Activated CD4-positive, alpha-beta memory T cell treated with anti-CD3 and anti-CD28 coated beads for 36 hours (primary cell): ENCODE data around the gene CBX4. TPM values are rescaled to one million over a fixed set of nuclear protein-coding genes. Genes with fewer than 3 reads are reported as not detected.

ENCODE experiments used
- CTCF ChIA-PET: fragments of 350-600 bp; sonication (Branson Sonifier 250); formaldehyde crosslinking; loops from one replicate; lab custom pipeline; 2021; ENCODE audit warnings: antibody characterized with exemption, inconsistent platforms; lab: Charles Lee
- POLR2A ChIA-PET: fragments of 350-600 bp; sonication (Branson Sonifier 250); formaldehyde crosslinking; loops from one replicate; lab custom pipeline; 2021; ENCODE audit warnings: antibody characterized with exemption; lab: Charles Lee
- DNase-seq: peaks from one replicate; pipeline ENCODE4 v3.0.0-alpha.2; 2020
- H3K27ac Mint-ChIP-seq: one replicate; pipeline ENCODE4 v1.8.0; 2021; ENCODE audit warnings: mixed read lengths
- H3K27me3 Mint-ChIP-seq: one replicate; pipeline ENCODE4 v1.8.0; 2021; ENCODE audit warnings: mixed read lengths
- H3K36me3 Mint-ChIP-seq: one replicate; pipeline ENCODE4 v1.8.0; 2021; ENCODE audit warnings: mixed read lengths
- H3K4me1 Mint-ChIP-seq: one replicate; pipeline ENCODE4 v1.8.0; 2021; ENCODE audit warnings: low read depth, mixed read lengths
- H3K4me3 Mint-ChIP-seq: one replicate; pipeline ENCODE4 v1.8.0; 2021; ENCODE audit warnings: mild to moderate bottlenecking, mixed read lengths
- H3K9me3 Mint-ChIP-seq: one replicate; pipeline ENCODE4 v1.8.0; 2021; ENCODE audit warnings: mixed read lengths
- intact Hi-C: fragments of 100-400 bp; cut with micrococcal nuclease; formaldehyde crosslinking; loops from one replicate; pipeline ENCODE4 v1.15.1; 2023
- total RNA-seq, 2 experiments: library from RNA; stranded (reverse); gene quantifications; one replicate each; pipeline ENCODE4 v1.2.3, GENCODE V29; 2021

Gene CBX4
- total RNA-seq, 2 experiments from 2014 or later: 14.0 to 14.2 TPM

- Mint-ChIP-seq H3K27me3 (peaks cover 35% of the 10 kb centered on the region), H3K4me3 (no peak overlapping the region), H3K9me3 (no peaks in the 10 kb centered on the region), H3K27ac (no peak overlapping the region), H3K36me3 (no peaks in the 10 kb centered on the region), H3K4me1 (peaks cover 22% of the 10 kb centered on the region)
- POLR2A ChIA-PET: no interaction called here
- intact Hi-C loops: loop anchor here (5.0 kb wide), 1 partner anchor 48 kb away; no protein-coding TSS in a partner anchor
- CTCF ChIA-PET: interaction anchor here (0.8 to 2.7 kb wide), 5 partner anchors 14 to 53 kb away, joined by 3 to 20 read pairs (median 3); partner anchors contain the start of gene CBX4
- DNase-seq: no peak
Measured at GRCh38 chr17:79794659-79795511, 44.4 kb downstream of the CBX4 start.

- Mint-ChIP-seq H3K9me3 (no peaks in the 10 kb centered on the region), H3K27ac (no peak overlapping the region), H3K4me1 (peaks cover 16% of the 10 kb centered on the region), H3K4me3 (no peak overlapping the region), H3K27me3 (peaks cover 33% of the 10 kb centered on the region), H3K36me3 (no peaks in the 10 kb centered on the region)
- intact Hi-C loops: no loop called here
- no peak for DNase-seq
- CTCF ChIA-PET: interaction anchor here (1.2 to 2.7 kb wide), 3 partner anchors 15 to 45 kb away, joined by 3 to 9 read pairs (median 3); partner anchors contain the start of gene CBX4
- POLR2A ChIA-PET: no interaction called here
Measured at GRCh38 chr17:79793924-79794304, 45.3 kb downstream of the CBX4 start.

- no peak overlapping the region for H3K4me3 Mint-ChIP-seq
- no peak for DNase-seq
- ChIA-PET POLR2A (no interaction called here), CTCF (interaction anchor here (0.6 to 2.7 kb wide), 5 partner anchors 15 to 52 kb away, joined by 3 to 9 read pairs (median 3); partner anchors contain the start of gene CBX4)
- peaks cover 33% of the 10 kb centered on the region for H3K27me3 Mint-ChIP-seq
- H3K36me3 Mint-ChIP-seq: no peaks in the 10 kb centered on the region
- intact Hi-C loops: no loop called here
- H3K4me1 Mint-ChIP-seq: peaks cover 10% of the 10 kb centered on the region
- no peaks in the 10 kb centered on the region for H3K9me3 Mint-ChIP-seq
- no peak overlapping the region for H3K27ac Mint-ChIP-seq
Measured at GRCh38 chr17:79792984-79793923, 46.0 kb downstream of the CBX4 start.

GRCh38 chr17:79792341-79792871 is 46.8 kb downstream of the CBX4 start:
- no peak overlapping the region for H3K4me3 Mint-ChIP-seq
- H3K9me3 Mint-ChIP-seq: no peaks in the 10 kb centered on the region
- DNase-seq: no peak
- H3K36me3 Mint-ChIP-seq: no peaks in the 10 kb centered on the region
- ChIA-PET POLR2A (no interaction called here), CTCF (interaction anchor here (0.7 to 2.7 kb wide), 3 partner anchors 42 to 47 kb away, joined by 3 to 9 read pairs (median 5); partner anchors contain the start of gene CBX4)
- no peak overlapping the region for H3K27ac Mint-ChIP-seq
- H3K27me3 Mint-ChIP-seq: peaks cover 36% of the 10 kb centered on the region
- peaks cover 10% of the 10 kb centered on the region for H3K4me1 Mint-ChIP-seq
- intact Hi-C loops: no loop called here

GRCh38 chr17:79791735-79792161 is 47.5 kb downstream of the CBX4 start:
- no peak overlapping the region for H3K27ac Mint-ChIP-seq
- intact Hi-C loops: no loop called here
- H3K4me3 Mint-ChIP-seq: no peak overlapping the region
- ChIA-PET CTCF (interaction anchor here (0.8 to 2.7 kb wide), 4 partner anchors 13 to 47 kb away, joined by 3 to 9 read pairs (median 6); partner anchors contain the start of genes CBX2 and CBX4), POLR2A (no interaction called here)
- no peaks in the 10 kb centered on the region for H3K9me3 Mint-ChIP-seq
- no peak for DNase-seq
- H3K4me1 Mint-ChIP-seq: peaks cover 10% of the 10 kb centered on the region
- H3K27me3 Mint-ChIP-seq: peaks cover 39% of the 10 kb centered on the region
- no peaks in the 10 kb centered on the region for H3K36me3 Mint-ChIP-seq

- Mint-ChIP-seq H3K27me3 (peaks cover 45% of the 10 kb centered on the region), H3K36me3 (no peaks in the 10 kb centered on the region), H3K4me3 (no peak overlapping the region), H3K9me3 (no peaks in the 10 kb centered on the region), H3K27ac (no peak overlapping the region), H3K4me1 (peaks cover 6% of the 10 kb centered on the region)
- POLR2A ChIA-PET: interaction anchor here (0.6 kb wide), 1 partner anchor 49 kb away, joined by 3 read pairs; no protein-coding TSS in a partner anchor
- CTCF ChIA-PET: interaction anchor here (1.0 to 2.2 kb wide), 6 partner anchors 13 to 207 kb away, joined by 3 to 12 read pairs (median 4); partner anchors contain the start of genes CBX2 and CBX4
- intact Hi-C loops: no loop called here
- peak; percentile 23 for DNase-seq
Measured at GRCh38 chr17:79790805-79791734, 48.2 kb downstream of the CBX4 start.

GRCh38 chr17:79789943-79790804 is 49.1 kb downstream of the CBX4 start:
- H3K4me3 Mint-ChIP-seq: no peak overlapping the region
- peaks cover 49% of the 10 kb centered on the region for H3K27me3 Mint-ChIP-seq
- ChIA-PET POLR2A (no interaction called here), CTCF (interaction anchor here (0.9 to 2.2 kb wide), 16 partner anchors 9 to 218 kb away, joined by 3 to 12 read pairs (median 4); partner anchors contain the start of gene CBX4)
- peak; percentile 41 for DNase-seq
- H3K4me1 Mint-ChIP-seq: peaks cover 3% of the 10 kb centered on the region
- no peak overlapping the region for H3K27ac Mint-ChIP-seq
- no peaks in the 10 kb centered on the region for H3K9me3 Mint-ChIP-seq
- intact Hi-C loops: no loop called here
- H3K36me3 Mint-ChIP-seq: no peaks in the 10 kb centered on the region

GRCh38 chr17:79788989-79789942 is 50.0 kb downstream of the CBX4 start:
- ChIA-PET POLR2A (no interaction called here), CTCF (interaction anchor here (0.8 to 2.2 kb wide), 16 partner anchors 10 to 219 kb away, joined by 3 to 12 read pairs (median 4); partner anchors contain the start of gene CBX4)
- no peak for DNase-seq
- intact Hi-C loops: no loop called here
- Mint-ChIP-seq H3K4me3 (no peak overlapping the region), H3K27me3 (peaks cover 50% of the 10 kb centered on the region), H3K9me3 (no peaks in the 10 kb centered on the region), H3K4me1 (peaks cover 3% of the 10 kb centered on the region), H3K36me3 (no peaks in the 10 kb centered on the region), H3K27ac (no peak overlapping the region)

GRCh38 chr17:79788455-79788854 is 50.8 kb downstream of the CBX4 start:
- ChIA-PET POLR2A (no interaction called here), CTCF (interaction anchor here (0.8 to 2.2 kb wide), 12 partner anchors 10 to 219 kb away, joined by 3 to 12 read pairs (median 4); partner anchors contain the start of gene CBX4)
- Mint-ChIP-seq H3K9me3 (no peaks in the 10 kb centered on the region), H3K36me3 (no peaks in the 10 kb centered on the region), H3K4me1 (peaks cover 3% of the 10 kb centered on the region), H3K4me3 (no peak overlapping the region), H3K27me3 (peaks cover 47% of the 10 kb centered on the region), H3K27ac (no peak overlapping the region)
- intact Hi-C loops: no loop called here
- DNase-seq: no peak
